ENCODE data around the gene ADAP2. TPM values are rescaled to one million over a fixed set of nuclear protein-coding genes. Genes with fewer than 3 reads are reported as not detected.

ADAP2 gene
- total and polyA plus RNA-seq, 2 of the 8 experiments (the other 6 are each of a cell fraction or from before 2014, with no cell fraction given): 0.76 to 1.1 TPM

DNA sequence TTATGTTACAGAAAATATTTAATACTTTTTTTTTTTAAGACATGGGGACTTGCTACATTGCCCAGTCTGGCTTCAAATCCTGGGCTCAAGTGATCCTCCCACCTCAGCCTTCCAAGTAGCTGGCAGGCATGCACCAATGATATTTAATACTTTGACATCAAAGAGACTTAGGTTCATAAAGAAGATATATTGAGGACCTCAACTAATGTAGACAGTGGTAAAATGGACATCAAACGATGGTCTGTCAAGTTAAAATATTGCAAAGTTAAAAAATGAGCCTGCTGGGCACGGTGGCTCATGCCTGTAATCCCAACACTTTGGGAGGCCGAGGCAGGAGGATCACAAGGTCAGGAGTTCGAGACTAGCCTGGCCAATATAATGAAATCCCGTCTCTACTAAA, 24.4 kb upstream of the ADAP2 start (continued):
- TF ChIP-seq JUND (IDR thresholded peaks at IDR 0.05; ENCODE audit: low read length): no peak
- TF ChIP-seq FOSL1 (IDR thresholded peaks at IDR 0.05; ENCODE audit: insufficient read depth, low read depth, low read length): no peak
- no peak for TF ChIP-seq CEBPB (IDR thresholded peaks at IDR 0.05; ENCODE audit: low read depth, low read length)

All from H1 (cell line).